Stimulated activated naive B cell treated with anti-CD40 and anti-IgM and Interleukin-4, amounts not matched to agents 10 μg/mL and 1 μg/mL and 100 μg/mL, for 72 hours (primary cell): Measurements from ENCODE around the gene PTPN14.

Experiments used
- ATAC-seq, 2 donors: fragments of 150-1000 bp; cut with Tn5 transposase; replicated peaks; 2 replicates each; pipeline ENCODE4 v1.10.0; 2021; ENCODE audit warnings: moderate library complexity in 1 of 2
- DNase-seq: peaks from one replicate; pipeline ENCODE4 v3.0.0; 2021
- H3K27ac Mint-ChIP-seq: one replicate; pipeline ENCODE4 v1.8.0; 2022; ENCODE audit warnings: mild to moderate bottlenecking, mixed read lengths
- H3K27me3 Mint-ChIP-seq, 2 donors: one replicate each; pipeline ENCODE4 v1.8.0; 2022; ENCODE audit warnings: mixed read lengths in 2 of 2
- H3K36me3 Mint-ChIP-seq, 2 donors: one replicate each; pipeline ENCODE4 v1.8.0; 2022; ENCODE audit warnings: mixed read lengths in 2 of 2, mild to moderate bottlenecking in 1 of 2
- H3K4me1 Mint-ChIP-seq, 2 donors: one replicate each; pipeline ENCODE4 v1.8.0; 2022; ENCODE audit warnings: mixed read lengths in 2 of 2, mild to moderate bottlenecking in 1 of 2
- H3K4me3 Mint-ChIP-seq, 2 donors: one replicate each; pipeline ENCODE4 v1.8.0; 2022; ENCODE audit warnings: mild to moderate bottlenecking in 2 of 2, mixed read lengths in 2 of 2, moderate library complexity in 1 of 2
- H3K9me3 Mint-ChIP-seq, 2 donors: one replicate each; pipeline ENCODE4 v1.8.0; 2022; ENCODE audit warnings: mixed read lengths in 2 of 2, mild to moderate bottlenecking in 1 of 2

Gene PTPN14

GRCh38 chr1:214341932-214342331 is 209.5 kb downstream of the PTPN14 start:
- Mint-ChIP-seq H3K4me1 (no peaks in the 10 kb centered on the region), H3K9me3 (peaks cover 9 to 10% of the 10 kb centered on the region in 2 donors), H3K27ac (no peak overlapping the region), H3K36me3 (peaks cover 18 to 38% of the 10 kb centered on the region in 2 donors), H3K27me3 (no peaks in the 10 kb centered on the region), H3K4me3 (no peak overlapping the region)
- DNase-seq: no peak
- ATAC-seq: no peak

- H3K4me3 Mint-ChIP-seq: no peak overlapping the region
- peaks cover 18 to 38% of the 10 kb centered on the region in 2 donors for H3K36me3 Mint-ChIP-seq
Measured at GRCh38 chr1:214341459-214341858, 209.9 kb downstream of the PTPN14 start.

GRCh38 chr1:214338212-214338611 is 213.2 kb downstream of the PTPN14 start:
- Mint-ChIP-seq H3K9me3 (no peaks in the 10 kb centered on the region), H3K4me1 (no peaks in the 10 kb centered on the region), H3K27me3 (no peaks in the 10 kb centered on the region), H3K4me3 (no peak overlapping the region), H3K36me3 (peaks cover 7 to 29% of the 10 kb centered on the region in 2 donors), H3K27ac (no peak overlapping the region)
- ATAC-seq (no peak), DNase-seq (no peak)

More at GRCh38 chr1:214341459-214341858, 209.9 kb downstream of the PTPN14 start:
- ATAC-seq (no peak), DNase-seq (no peak)
- no peaks in the 10 kb centered on the region for H3K27me3 Mint-ChIP-seq
- no peaks in the 10 kb centered on the region for H3K4me1 Mint-ChIP-seq
- no peak overlapping the region for H3K27ac Mint-ChIP-seq
- H3K9me3 Mint-ChIP-seq: peaks cover 9 to 10% of the 10 kb centered on the region in 2 donors

GRCh38 chr1:214337511-214337910 is 213.9 kb downstream of the PTPN14 start:
- no peaks in the 10 kb centered on the region for H3K4me1 Mint-ChIP-seq
- no peaks in the 10 kb centered on the region for H3K9me3 Mint-ChIP-seq
- DNase-seq (no peak), ATAC-seq (no peak)
- no peak overlapping the region for H3K4me3 Mint-ChIP-seq
- H3K27ac Mint-ChIP-seq: no peak overlapping the region
- no peaks in the 10 kb centered on the region for H3K27me3 Mint-ChIP-seq
- peaks cover 7 to 24% of the 10 kb centered on the region in 2 donors for H3K36me3 Mint-ChIP-seq

GRCh38 chr1:214337015-214337414 is 214.4 kb downstream of the PTPN14 start:
- DNase-seq (no peak), ATAC-seq (no peak)
- H3K9me3 Mint-ChIP-seq: no peaks in the 10 kb centered on the region
- peaks cover 7 to 19% of the 10 kb centered on the region in 2 donors for H3K36me3 Mint-ChIP-seq
- no peak overlapping the region for H3K4me3 Mint-ChIP-seq
- H3K27ac Mint-ChIP-seq: no peak overlapping the region
- H3K27me3 Mint-ChIP-seq: no peaks in the 10 kb centered on the region
- H3K4me1 Mint-ChIP-seq: no peaks in the 10 kb centered on the region

GRCh38 chr1:214335567-214335966 is 215.8 kb downstream of the PTPN14 start:
- Mint-ChIP-seq H3K4me3 (no peak overlapping the region), H3K36me3 (peaks cover 14 to 23% of the 10 kb centered on the region in 2 donors), H3K27me3 (no peaks in the 10 kb centered on the region), H3K27ac (no peak overlapping the region), H3K9me3 (no peaks in the 10 kb centered on the region), H3K4me1 (peaks cover 0 to 1% of the 10 kb centered on the region in 2 donors)
- DNase-seq (no peak), ATAC-seq (no peak)

GRCh38 chr1:214332946-214333798 is 218.2 kb downstream of the PTPN14 start:
- no peak for DNase-seq
- ATAC-seq: peak; percentile 43 to 45
- H3K36me3 Mint-ChIP-seq: peaks cover 14 to 23% of the 10 kb centered on the region in 2 donors
- no peaks in the 10 kb centered on the region for H3K9me3 Mint-ChIP-seq
- peak overlapping the region; percentile 79 for H3K27ac Mint-ChIP-seq
- no peak overlapping the region for H3K4me3 Mint-ChIP-seq
- H3K4me1 Mint-ChIP-seq: peaks cover 0 to 1% of the 10 kb centered on the region in 2 donors
- H3K27me3 Mint-ChIP-seq: no peaks in the 10 kb centered on the region

GRCh38 chr1:214331827-214332423 is 219.5 kb downstream of the PTPN14 start:
- Mint-ChIP-seq H3K4me3 (no peak overlapping the region), H3K36me3 (peaks cover 10 to 14% of the 10 kb centered on the region in 2 donors), H3K9me3 (no peaks in the 10 kb centered on the region), H3K4me1 (peaks cover 0 to 1% of the 10 kb centered on the region in 2 donors), H3K27me3 (no peaks in the 10 kb centered on the region), H3K27ac (peak overlapping the region; percentile 75)
- peak; percentile 58 to 65 for ATAC-seq
- DNase-seq: peak; percentile 22

- Mint-ChIP-seq H3K27me3 (no peaks in the 10 kb centered on the region), H3K27ac (no peak overlapping the region), H3K9me3 (no peaks in the 10 kb centered on the region), H3K36me3 (peaks cover 10 to 14% of the 10 kb centered on the region in 2 donors), H3K4me1 (peaks cover 0 to 1% of the 10 kb centered on the region in 2 donors), H3K4me3 (no peak overlapping the region)
- ATAC-seq: no peak
- DNase-seq: no peak
Measured at GRCh38 chr1:214331180-214331579, 220.2 kb downstream of the PTPN14 start.

GRCh38 chr1:214330715-214331114 is 220.7 kb downstream of the PTPN14 start:
- peaks cover 10 to 14% of the 10 kb centered on the region in 2 donors for H3K36me3 Mint-ChIP-seq
- H3K4me1 Mint-ChIP-seq: peaks cover 0 to 1% of the 10 kb centered on the region in 2 donors
- H3K9me3 Mint-ChIP-seq: no peaks in the 10 kb centered on the region
- no peak overlapping the region for H3K4me3 Mint-ChIP-seq
- H3K27ac Mint-ChIP-seq: no peak overlapping the region
- DNase-seq (no peak), ATAC-seq (no peak)
- H3K27me3 Mint-ChIP-seq: no peaks in the 10 kb centered on the region

GRCh38 chr1:214330222-214330621 is 221.2 kb downstream of the PTPN14 start:
- H3K4me3 Mint-ChIP-seq: no peak overlapping the region
- DNase-seq (no peak), ATAC-seq (no peak)
- no peaks in the 10 kb centered on the region for H3K9me3 Mint-ChIP-seq
- H3K27ac Mint-ChIP-seq: no peak overlapping the region
- peaks cover 12 to 17% of the 10 kb centered on the region in 2 donors for H3K36me3 Mint-ChIP-seq
- no peaks in the 10 kb centered on the region for H3K27me3 Mint-ChIP-seq
- H3K4me1 Mint-ChIP-seq: peaks cover 0 to 1% of the 10 kb centered on the region in 2 donors

- Mint-ChIP-seq H3K36me3 (peaks cover 12 to 13% of the 10 kb centered on the region in 2 donors), H3K27ac (no peak overlapping the region), H3K4me3 (no peak overlapping the region), H3K9me3 (no peaks in the 10 kb centered on the region), H3K27me3 (no peaks in the 10 kb centered on the region), H3K4me1 (peaks cover 0 to 1% of the 10 kb centered on the region in 2 donors)
- no peak for DNase-seq
- ATAC-seq: no peak
Measured at GRCh38 chr1:214329470-214330220, 221.8 kb downstream of the PTPN14 start.

- Mint-ChIP-seq H3K9me3 (no peaks in the 10 kb centered on the region), H3K4me3 (no peak overlapping the region), H3K4me1 (peaks cover 0 to 1% of the 10 kb centered on the region in 2 donors), H3K27me3 (no peaks in the 10 kb centered on the region), H3K36me3 (peaks cover 9 to 10% of the 10 kb centered on the region in 2 donors), H3K27ac (no peak overlapping the region)
- ATAC-seq: peak; percentile 94 to 95
- peak; percentile 60 for DNase-seq
Measured at GRCh38 chr1:214328770-214329469, 222.5 kb downstream of the PTPN14 start.

- no peak for ATAC-seq
Measured at GRCh38 chr1:214327514-214327913, 223.9 kb downstream of the PTPN14 start.

More at GRCh38 chr1:214327514-214327913, 223.9 kb downstream of the PTPN14 start:
- Mint-ChIP-seq H3K4me3 (no peak overlapping the region), H3K36me3 (peaks cover 9 to 10% of the 10 kb centered on the region in 2 donors), H3K27ac (no peak overlapping the region), H3K27me3 (no peaks in the 10 kb centered on the region), H3K9me3 (no peaks in the 10 kb centered on the region), H3K4me1 (peaks cover 0 to 1% of the 10 kb centered on the region in 2 donors)
- DNase-seq: no peak
